ENCODE results near the gene ABCA8.

Gene ABCA8

GRCh38 chr17:68941761-68942160 is 13.4 kb downstream of the ABCA8 start:
- DNase-seq = no peak

GRCh38 chr17:68939195-68939594 is 16.0 kb downstream of the ABCA8 start:
- no peak for DNase-seq

DNA sequence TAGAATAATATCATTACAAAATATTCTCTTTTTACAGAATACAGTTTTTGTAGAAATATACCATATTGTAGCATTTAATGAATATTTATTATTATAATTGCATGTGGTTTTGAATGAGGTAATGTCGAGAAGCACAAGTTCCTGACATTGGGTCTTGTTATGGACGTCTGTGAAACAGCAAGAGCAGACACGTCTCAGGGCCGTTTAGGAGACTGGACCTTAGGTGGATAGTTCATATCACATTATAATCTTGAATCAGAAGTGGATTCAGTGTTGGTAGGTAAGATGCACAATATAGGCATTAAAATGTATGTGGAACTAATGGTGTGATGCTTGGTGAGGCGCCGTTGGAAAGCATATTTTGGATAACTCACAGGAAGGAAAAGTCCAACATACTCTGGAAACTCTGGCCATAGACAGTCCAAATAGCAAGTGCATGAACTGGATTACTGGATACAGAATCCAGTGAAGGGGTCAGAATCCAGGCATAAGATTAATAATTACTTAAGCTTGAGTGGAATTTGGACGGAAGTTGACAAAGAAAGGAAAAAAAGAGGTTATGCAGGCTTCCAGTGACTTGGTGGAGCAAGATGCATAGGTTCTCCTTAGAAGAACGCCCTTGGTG is 17.2 kb downstream of the ABCA8 start:
- no peak for DNase-seq

- no peak for DNase-seq
These were observed 27.7 kb downstream of the ABCA8 start for GRCh38 chr17:68927516-68927915.

DNA sequence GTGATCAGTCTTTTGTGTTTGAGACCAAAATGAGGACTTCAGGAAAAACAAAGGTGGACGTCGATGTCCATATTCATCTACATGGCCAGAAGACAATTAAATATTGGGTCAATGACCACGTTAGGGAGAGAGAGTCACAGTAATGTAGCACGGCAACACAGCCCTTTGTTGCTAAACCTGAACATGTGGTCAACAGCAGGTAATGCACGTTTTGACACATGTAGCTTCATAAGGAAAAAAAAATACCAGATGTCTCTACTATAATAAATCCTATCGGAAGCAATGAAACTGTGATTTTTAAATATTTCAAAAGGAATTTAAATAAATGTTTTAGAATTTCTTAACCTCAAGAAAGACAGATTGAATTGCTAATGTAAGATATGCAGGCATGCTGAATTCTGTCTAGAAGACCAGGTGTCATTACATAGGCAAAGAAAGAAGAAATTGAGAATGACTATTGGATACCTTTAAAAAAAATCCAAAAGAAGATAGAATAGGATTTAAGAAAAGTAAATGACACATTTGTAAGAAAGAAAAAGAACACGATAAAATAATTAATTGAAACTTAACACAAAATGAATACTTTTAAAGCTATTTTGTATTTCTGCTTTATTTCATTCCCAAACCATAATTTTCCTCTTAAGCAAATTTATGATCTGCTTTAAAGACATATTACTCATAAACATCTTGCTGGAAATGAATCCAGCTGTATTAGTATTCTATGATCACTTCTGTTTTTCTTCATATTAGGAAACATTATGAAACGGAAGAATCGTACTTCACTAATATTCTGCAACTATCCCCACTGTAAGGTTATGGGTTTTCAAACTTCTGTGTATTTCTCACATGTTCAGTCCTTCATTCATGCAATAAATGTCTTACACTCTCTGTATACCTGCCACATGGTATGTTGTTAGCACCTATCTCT is 30.1 kb downstream of the ABCA8 start:
- peak; percentile 32 for DNase-seq

DNA sequence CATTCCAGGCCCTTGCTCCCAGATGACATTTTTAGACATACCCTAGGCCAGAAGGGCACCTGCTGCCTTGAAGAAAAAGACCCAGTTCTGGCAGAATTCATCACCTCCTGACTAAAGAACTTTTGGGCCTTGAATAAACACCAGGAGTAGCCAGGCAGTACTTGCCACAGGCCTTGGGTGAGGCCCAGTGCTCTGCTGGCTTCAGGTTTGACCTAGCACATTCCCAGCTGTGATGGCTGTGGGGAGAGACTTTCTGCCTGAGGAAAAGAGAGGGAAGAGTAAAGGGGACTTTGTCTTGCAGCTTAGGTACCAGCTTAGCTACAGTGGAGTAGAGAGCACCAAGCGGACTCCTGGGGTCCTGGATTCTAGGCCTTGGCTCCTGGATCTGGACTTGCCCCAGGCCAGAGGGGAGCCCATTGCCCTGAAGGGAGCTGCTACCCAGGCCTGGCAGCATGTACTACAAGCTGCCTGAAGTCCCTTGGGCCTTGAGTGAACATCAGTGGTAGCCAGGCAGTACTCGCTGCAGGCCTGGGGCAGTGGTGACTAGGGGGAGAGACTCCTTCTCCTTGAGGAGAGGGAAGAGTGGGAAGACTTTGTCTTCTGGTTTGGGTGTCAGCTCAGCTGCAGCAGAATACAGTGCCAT is 44.3 kb downstream of the ABCA8 start:
- DNase-seq = no peak

DNA sequence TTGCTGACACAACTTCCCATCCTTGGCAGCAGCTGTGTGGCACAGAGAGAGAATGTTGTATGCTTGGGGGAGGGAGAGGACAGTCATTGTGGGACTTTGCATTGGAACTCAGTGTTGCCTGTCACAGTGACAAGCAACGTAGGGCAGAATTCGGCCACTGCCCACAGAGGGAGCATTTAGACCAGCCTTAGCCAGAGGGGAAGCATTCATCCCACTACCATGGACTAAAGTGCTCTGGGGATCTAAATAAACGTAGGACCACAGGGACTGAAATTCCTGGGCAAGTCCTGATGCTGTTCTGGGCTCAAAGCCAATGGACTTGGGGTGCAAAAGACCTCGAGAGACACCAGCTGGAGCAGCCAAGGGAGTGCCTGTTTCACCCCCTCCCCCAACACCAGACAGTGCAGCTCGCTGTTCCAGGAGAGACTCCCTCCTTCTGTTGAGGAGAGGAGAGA is 44.9 kb downstream of the ABCA8 start:
- peak; percentile 95 for DNase-seq

- DNase-seq = no peak
These were observed 46.1 kb downstream of the ABCA8 start for GRCh38 chr17:68909066-68909465.

- no peak for DNase-seq
These were observed 47.1 kb downstream of the ABCA8 start for GRCh38 chr17:68908045-68908444.

DNA sequence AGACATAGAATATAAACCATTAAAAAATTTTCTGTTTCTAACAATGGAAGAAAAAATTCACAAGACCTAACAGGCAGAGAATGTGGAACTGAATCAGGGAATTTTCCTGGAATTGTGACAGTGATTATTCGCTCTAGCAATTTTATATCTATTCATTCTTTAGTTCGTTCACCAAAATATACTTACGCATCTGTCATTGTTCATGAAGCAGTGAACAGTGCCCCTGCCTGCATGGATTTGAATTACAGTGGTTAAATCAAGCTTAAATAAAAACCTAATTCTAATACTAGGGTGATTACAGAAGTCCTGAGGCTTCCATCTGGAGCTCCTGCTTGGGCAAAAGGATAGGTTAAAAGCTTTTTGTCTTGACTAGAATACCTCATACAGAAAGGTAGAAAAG is 48.6 kb downstream of the ABCA8 start:
- DNase-seq = peak; percentile 80

- no peak for DNase-seq
These were observed 51.9 kb downstream of the ABCA8 start for GRCh38 chr17:68903286-68903685.

GRCh38 chr17:68897557-68897956 is 57.6 kb downstream of the ABCA8 start:
- DNase-seq = no peak

GRCh38 chr17:68892658-68893057 is 62.5 kb downstream of the ABCA8 start:
- DNase-seq = no peak

- DNase-seq = no peak
These were observed 63.0 kb downstream of the ABCA8 start for GRCh38 chr17:68892193-68892592.

DNA sequence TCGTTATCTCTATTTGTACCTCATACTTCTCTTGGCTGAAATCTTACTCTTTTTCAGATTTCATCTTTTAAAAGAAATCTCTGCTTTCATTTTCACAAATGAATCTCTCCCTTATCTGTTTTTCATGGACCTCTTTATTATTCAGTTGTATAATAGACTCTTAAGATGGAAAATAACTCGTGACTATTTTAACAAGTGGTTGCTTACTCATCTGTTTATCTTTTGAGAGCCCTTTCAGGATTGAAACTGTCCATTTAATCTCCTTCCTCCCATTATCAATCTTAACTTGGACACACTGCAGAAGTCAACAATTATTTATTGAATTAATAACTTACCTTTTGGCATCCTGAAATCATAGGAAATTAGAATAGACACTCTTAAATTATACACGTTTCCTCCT is 68.8 kb downstream of the ABCA8 start:
- no peak for DNase-seq

- DNase-seq = no peak
These were observed 70.3 kb downstream of the ABCA8 start for GRCh38 chr17:68884888-68885287.

- DNase-seq = peak; percentile 100
These were observed 76.8 kb downstream of the ABCA8 start for GRCh38 chr17:68878226-68878885.

DNA sequence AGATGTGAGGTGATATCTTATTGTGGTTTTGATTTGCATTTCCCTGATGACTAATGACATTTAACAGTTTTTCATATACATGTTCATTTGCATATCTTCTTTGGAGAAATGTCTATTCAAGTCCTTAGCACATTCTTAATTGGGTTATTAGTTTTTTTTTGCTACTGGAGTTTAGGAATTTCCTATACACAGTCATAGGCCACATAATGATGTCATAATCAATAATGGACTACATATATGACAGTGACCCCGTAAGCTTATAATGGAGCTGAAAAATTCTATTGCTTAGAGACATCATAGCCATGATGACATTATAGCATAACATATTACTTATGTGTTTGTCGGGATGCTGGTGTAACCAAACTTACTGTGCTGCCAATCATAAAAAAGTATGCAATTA is 83.7 kb downstream of the ABCA8 start:
- peak; percentile 63 for DNase-seq

DNA sequence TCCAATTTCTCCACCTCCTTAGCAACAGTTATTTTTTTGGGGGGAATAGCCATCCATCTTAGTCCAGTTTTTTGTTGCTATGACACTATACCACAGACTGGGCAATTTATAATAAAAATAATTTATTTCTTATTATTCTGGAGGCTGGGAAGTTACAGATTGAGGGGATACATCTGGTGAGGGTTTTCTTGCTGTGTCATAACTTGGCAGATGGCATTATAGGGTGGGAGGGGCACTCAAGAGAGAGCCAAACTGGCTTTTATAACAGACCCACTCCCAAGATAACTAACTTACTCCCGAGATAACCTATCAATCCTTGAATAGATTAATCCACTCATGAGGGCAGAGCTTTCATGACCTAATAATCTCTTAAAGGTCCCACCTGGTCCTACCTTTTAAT is 84.2 kb downstream of the ABCA8 start:
- peak; percentile 98 for DNase-seq

GRCh38 chr17:68870161-68870826 is 84.9 kb downstream of the ABCA8 start:
- DNase-seq = peak; percentile 28

DNA sequence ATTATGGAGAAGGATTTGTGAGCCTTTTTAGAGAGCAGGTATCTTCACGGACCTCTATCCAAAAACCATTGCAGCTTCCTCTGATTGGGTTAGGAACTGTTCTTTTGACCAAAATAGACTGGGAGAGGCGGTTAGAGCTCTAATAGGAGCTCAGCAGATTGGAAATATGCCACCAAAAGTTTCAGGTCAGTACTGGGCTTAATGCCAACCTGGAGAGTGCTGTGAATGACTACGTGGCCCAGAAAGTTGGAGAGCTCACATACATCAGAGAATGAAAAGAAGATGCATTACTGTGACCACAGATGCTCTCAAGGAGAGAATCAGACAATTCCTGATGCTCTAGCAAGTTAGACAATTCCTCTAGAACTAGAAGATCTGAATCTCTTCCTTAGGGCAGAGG is 86.5 kb downstream of the ABCA8 start:
- DNase-seq = peak; percentile 34

DNA sequence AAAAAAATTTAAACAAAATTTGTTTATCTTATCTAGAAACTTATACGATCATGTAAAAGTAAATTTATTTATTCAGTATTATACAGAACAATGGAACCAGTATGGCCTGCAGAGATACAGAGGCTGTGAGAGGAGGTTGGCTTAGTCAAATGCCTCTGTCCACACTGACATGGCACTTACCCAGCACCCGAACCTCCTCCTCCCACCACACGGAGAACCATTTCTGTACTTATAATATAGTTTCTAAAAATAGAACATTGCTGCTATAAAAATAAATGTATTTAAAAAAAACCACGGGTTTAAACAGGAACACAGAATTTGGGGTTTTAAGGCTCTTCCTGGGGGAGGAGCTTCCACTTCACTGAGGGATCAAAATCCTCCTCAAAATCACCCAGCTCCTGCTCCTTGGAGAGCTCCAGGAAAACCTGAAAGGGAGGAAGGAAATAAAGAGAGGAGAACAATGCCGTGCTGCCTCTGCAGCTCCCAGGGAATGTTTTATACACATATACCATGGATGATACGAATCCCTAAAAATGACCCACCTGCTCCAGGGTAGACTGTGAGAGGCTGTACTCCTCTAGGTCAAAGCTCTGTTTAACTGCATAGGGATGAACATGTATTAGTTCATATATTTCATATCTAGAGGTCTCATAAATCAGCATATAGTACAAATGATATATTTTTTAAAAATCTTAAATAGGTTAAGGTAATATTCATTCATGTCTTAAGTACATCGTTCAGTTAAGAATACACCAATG is 87.3 kb downstream of the ABCA8 start:
- no peak for DNase-seq

Data from NCI-H82 (cell line).